ENCODE data around the gene LRG1. TPM values are rescaled to one million over a fixed set of nuclear protein-coding genes. Genes with fewer than 3 reads are reported as not detected.

LRG1 gene
- polyA plus RNA-seq, 1 donor (not counting 4 experiments of a cell fraction or from before 2014, with no cell fraction given): 1.2 TPM

GRCh38 chr19:4495471-4495870 is 44.4 kb downstream of the LRG1 start:
- DNase-seq (ENCODE audit: low read depth, low spot score) (no peak), FAIRE-seq (peak; percentile 60)
- Histone ChIP-seq H3K4me3 (ENCODE audit: control insufficient read depth in 2 of 3, extremely low read depth in 1 of 3, insufficient read depth in 2 of 3, low read depth in 1 of 3, low read length in 3 of 3) (no peak overlapping the region), H3K4me2 (ENCODE audit: control insufficient read depth, extremely low read depth, insufficient read depth, low read depth, low read length) (no peak overlapping the region), H3K9me1 (ENCODE audit: control insufficient read depth, extremely low read depth, insufficient read depth, low read length) (no peaks in the 10 kb centered on the region), H4K20me1 (ENCODE audit: control insufficient read depth, extremely low read depth, insufficient read depth, low read length) (no peaks in the 10 kb centered on the region), H2AFZ (ENCODE audit: control insufficient read depth, low read length) (no peak overlapping the region), H3K79me2 (ENCODE audit: control insufficient read depth, insufficient read depth, low read length) (no peaks in the 10 kb centered on the region), H3K36me3 (ENCODE audit: control insufficient read depth in 2 of 2, extremely low read depth in 1 of 2, insufficient read depth in 2 of 2, low read length in 2 of 2) (peaks cover 11 to 19% of the 10 kb centered on the region in 2 experiments), H3K4me1 (ENCODE audit: control insufficient read depth, extremely low read depth, insufficient read depth, low read length) (no peaks in the 10 kb centered on the region), H3K9ac (ENCODE audit: control insufficient read depth, extremely low read depth, insufficient read depth, low read length) (no peak overlapping the region), H3K9me3 (ENCODE audit: control insufficient read depth, low read depth, low read length) (no peaks in the 10 kb centered on the region), H3K27ac (ENCODE audit: control insufficient read depth, insufficient read depth, low read length) (no peak overlapping the region), H3K27me3 (ENCODE audit: control insufficient read depth, extremely low read depth, insufficient read depth, low read length) (no peaks in the 10 kb centered on the region)
- TF ChIP-seq CTCF (optimal IDR thresholded peaks at IDR 0.05 in 1 of 3, IDR thresholded peaks at IDR 0.05 in 1 of 3, conservative IDR thresholded peaks at IDR 0.05 in 1 of 3; ENCODE audit: extremely low read depth in 1 of 3, insufficient read depth in 2 of 3, low read length in 3 of 3) (peak; percentile 84 to 91 (median 86)), EZH2 (IDR thresholded peaks at IDR 0.05; ENCODE audit: low read length) (no peak)
- dilution Hi-C loops (cut with MboI; ENCODE audit: extremely low pct_ligation_motif_present, low sequenced_read_pairs): no loop called here

GRCh38 chr19:4494691-4495064 is 45.2 kb downstream of the LRG1 start:
- no peak overlapping the region for H3K4me3 ChIP-seq (ENCODE audit: control insufficient read depth in 2 of 3, extremely low read depth in 1 of 3, insufficient read depth in 2 of 3, low read depth in 1 of 3, low read length in 3 of 3)
- no peak for DNase-seq (ENCODE audit: low read depth, low spot score)
- dilution Hi-C loops (cut with MboI; ENCODE audit: extremely low pct_ligation_motif_present, low sequenced_read_pairs): no loop called here
- H2AFZ ChIP-seq (ENCODE audit: control insufficient read depth, low read length): no peak overlapping the region
- no peaks in the 10 kb centered on the region for H3K27me3 ChIP-seq (ENCODE audit: control insufficient read depth, extremely low read depth, insufficient read depth, low read length)
- H3K27ac ChIP-seq (ENCODE audit: control insufficient read depth, insufficient read depth, low read length): no peak overlapping the region
- no peaks in the 10 kb centered on the region for H3K79me2 ChIP-seq (ENCODE audit: control insufficient read depth, insufficient read depth, low read length)
- H3K4me1 ChIP-seq (ENCODE audit: control insufficient read depth, extremely low read depth, insufficient read depth, low read length): no peaks in the 10 kb centered on the region
- FAIRE-seq: no peak
- no peaks in the 10 kb centered on the region for H3K9me1 ChIP-seq (ENCODE audit: control insufficient read depth, extremely low read depth, insufficient read depth, low read length)
- no peaks in the 10 kb centered on the region for H3K9me3 ChIP-seq (ENCODE audit: control insufficient read depth, low read depth, low read length)
- no peak overlapping the region for H3K4me2 ChIP-seq (ENCODE audit: control insufficient read depth, extremely low read depth, insufficient read depth, low read depth, low read length)
- H3K9ac ChIP-seq (ENCODE audit: control insufficient read depth, extremely low read depth, insufficient read depth, low read length): no peak overlapping the region
- H3K36me3 ChIP-seq (ENCODE audit: control insufficient read depth in 2 of 2, extremely low read depth in 1 of 2, insufficient read depth in 2 of 2, low read length in 2 of 2): peaks cover 12 to 19% of the 10 kb centered on the region in 2 experiments
- no peaks in the 10 kb centered on the region for H4K20me1 ChIP-seq (ENCODE audit: control insufficient read depth, extremely low read depth, insufficient read depth, low read length)
- TF ChIP-seq EZH2 (IDR thresholded peaks at IDR 0.05; ENCODE audit: low read length) (no peak), CTCF (optimal IDR thresholded peaks at IDR 0.05 in 1 of 3, IDR thresholded peaks at IDR 0.05 in 1 of 3, conservative IDR thresholded peaks at IDR 0.05 in 1 of 3; ENCODE audit: extremely low read depth in 1 of 3, insufficient read depth in 2 of 3, low read length in 3 of 3) (no peak)
